Left hindlimb (tissue), 1 donor: ENCODE results near the gene CASD1.

Source experiments
- DNase-seq: peaks from one replicate; pipeline ENCODE4 v3.0.0-alpha.2; 2018

CASD1 gene

GRCh38 chr7:94513565-94513860 is 3.9 kb downstream of the CASD1 start:
- DNase-seq = no peak

- no peak for DNase-seq
These were observed 4.7 kb downstream of the CASD1 start for GRCh38 chr7:94514140-94514889.

GRCh38 chr7:94514917-94515316 is 5.3 kb downstream of the CASD1 start:
- no peak for DNase-seq

GRCh38 chr7:94525923-94526322 is 16.3 kb downstream of the CASD1 start:
- no peak for DNase-seq

- DNase-seq = no peak
These were observed 19.9 kb downstream of the CASD1 start for GRCh38 chr7:94529516-94529915.

- DNase-seq = no peak
These were observed 20.5 kb downstream of the CASD1 start for GRCh38 chr7:94530109-94530508.

- DNase-seq = no peak
These were observed 23.1 kb downstream of the CASD1 start for GRCh38 chr7:94532676-94533075.

GRCh38 chr7:94540428-94540827 is 30.8 kb downstream of the CASD1 start:
- no peak for DNase-seq

- no peak for DNase-seq
These were observed 37.5 kb downstream of the CASD1 start for GRCh38 chr7:94547126-94547525.

- DNase-seq = no peak
These were observed 46.4 kb downstream of the CASD1 start for GRCh38 chr7:94556028-94556427.

GRCh38 chr7:94557215-94557614 is 47.6 kb downstream of the CASD1 start:
- DNase-seq = no peak

- no peak for DNase-seq
These were observed 50.4 kb downstream of the CASD1 start for GRCh38 chr7:94559972-94560371.

- DNase-seq = no peak
These were observed 52.4 kb downstream of the CASD1 start for GRCh38 chr7:94561841-94562514.

GRCh38 chr7:94562525-94562924 is 52.9 kb downstream of the CASD1 start:
- DNase-seq = no peak

- DNase-seq = no peak
These were observed 55.8 kb downstream of the CASD1 start for GRCh38 chr7:94565247-94565894.

GRCh38 chr7:94567396-94567795 is 57.8 kb downstream of the CASD1 start:
- DNase-seq = no peak

- no peak for DNase-seq
These were observed 62.2 kb downstream of the CASD1 start for GRCh38 chr7:94571816-94572215.

- no peak for DNase-seq
These were observed 66.0 kb downstream of the CASD1 start for GRCh38 chr7:94575646-94576045.

- DNase-seq = no peak
These were observed 66.7 kb downstream of the CASD1 start for GRCh38 chr7:94576316-94576715.

- no peak for DNase-seq
These were observed 67.7 kb downstream of the CASD1 start for GRCh38 chr7:94577357-94577756.

- DNase-seq = no peak
These were observed 69.0 kb downstream of the CASD1 start for GRCh38 chr7:94578614-94579013.

GRCh38 chr7:94579470-94579869 is 69.9 kb downstream of the CASD1 start:
- DNase-seq = no peak

- DNase-seq = no peak
These were observed 71.0 kb downstream of the CASD1 start for GRCh38 chr7:94580601-94581000.

- no peak for DNase-seq
These were observed 74.5 kb downstream of the CASD1 start for GRCh38 chr7:94584113-94584512.
